CD14-positive monocyte (primary cell): ENCODE data around the gene POM121C. TPM values are rescaled to one million over a fixed set of nuclear protein-coding genes. Genes with fewer than 3 reads are reported as not detected.
"Not testable (repeated sequence)": the region's sequence is repeated elsewhere in the genome, so short reads cannot be mapped to it uniquely, and the experiment has no call there.

Source experiments
- DNase-seq, 3 donors: peaks; one replicate each; pipeline ENCODE4 v3.0.0-alpha.2; 2011 to 2022
- H2AFZ ChIP-seq: 2 replicates; pipeline ENCODE4 v1.6.0; 2012; ENCODE audit warnings: mild to moderate bottlenecking, low read depth, low read length, inconsistent platforms; ENCODE audit not compliant: insufficient read depth, poor library complexity, severe bottlenecking
- H3K27ac ChIP-seq, 2 donors: 1 replicate in 1 of 2; 2 replicates in 1 of 2; pipeline ENCODE4 v1.5.1; 2012 to 2013; ENCODE audit warnings: low read length in 2 of 2, control low read depth in 1 of 2, inconsistent platforms in 1 of 2, low read depth in 1 of 2, mild to moderate bottlenecking in 1 of 2
- H3K27me3 ChIP-seq, 2 donors: one replicate each; pipeline versions ENCODE4 v1.6.0 to v1.6.1; 2011 to 2013; ENCODE audit warnings: low read length in 2 of 2; ENCODE audit not compliant: control insufficient read depth in 2 of 2, insufficient read depth in 2 of 2
- H3K36me3 ChIP-seq, 2 donors: replicated peaks in 1 of 2; 1 replicate in 1 of 2; 2 replicates in 1 of 2; pipeline versions ENCODE4 v1.5.1 to v1.6.1; 2012 to 2013; ENCODE audit warnings: low read length in 2 of 2, control low read depth in 1 of 2, inconsistent platforms in 1 of 2, mild to moderate bottlenecking in 1 of 2; ENCODE audit not compliant: insufficient read depth in 2 of 2, control insufficient read depth in 1 of 2
- H3K4me1 ChIP-seq, 2 donors: 1 replicate in 1 of 2; 2 replicates in 1 of 2; pipeline versions ENCODE4 v1.5.1 to v1.6.1; 2012 to 2013; ENCODE audit warnings: low read length in 2 of 2, control low read depth in 1 of 2, inconsistent platforms in 1 of 2, mild to moderate bottlenecking in 1 of 2, moderate library complexity in 1 of 2; ENCODE audit not compliant: insufficient read depth in 2 of 2, control insufficient read depth in 1 of 2
- H3K4me2 ChIP-seq: replicated peaks from 2 replicates; pipeline ENCODE3; 2012; ENCODE audit warnings: low read length, moderate library complexity, mild to moderate bottlenecking; ENCODE audit not compliant: poor library complexity, severe bottlenecking; ENCODE audit errors: extremely low read depth
- H3K4me3 ChIP-seq, 3 experiments: fragments of 200-600 bp in 1 of 3; sonication (generic) in 1 of 3; replicated peaks in 1 of 3; 1 replicate in 2 of 3; 2 replicates in 1 of 3; pipeline ENCODE4 v1.5.1; 2011 to 2013; ENCODE audit warnings: low read length in 3 of 3, mild to moderate bottlenecking in 3 of 3, control low read depth in 2 of 3, low read depth in 2 of 3, inconsistent platforms in 1 of 3, moderate library complexity in 1 of 3
- H3K79me2 ChIP-seq: 2 replicates; pipeline ENCODE4 v1.6.0; 2012; ENCODE audit warnings: mild to moderate bottlenecking, control low read depth, inconsistent platforms, low read length, moderate library complexity; ENCODE audit not compliant: insufficient read depth
- H3K9ac ChIP-seq: 2 replicates; pipeline ENCODE4 v1.6.0; 2017; ENCODE audit warnings: low read length, mild to moderate bottlenecking; ENCODE audit not compliant: insufficient read depth, poor library complexity, severe bottlenecking
- H3K9me3 ChIP-seq, 2 donors: replicated peaks in 1 of 2; 1 replicate in 1 of 2; 2 replicates in 1 of 2; pipeline versions ENCODE4 v1.5.1 to v1.6.1; 2012 to 2013; ENCODE audit warnings: low read length in 2 of 2, control low read depth in 1 of 2; ENCODE audit not compliant: control insufficient read depth in 1 of 2, insufficient read depth in 1 of 2
- H4K20me1 ChIP-seq: 2 replicates; pipeline ENCODE4 v1.6.0; 2012; ENCODE audit warnings: mild to moderate bottlenecking, low read length, control low read depth, moderate library complexity; ENCODE audit not compliant: insufficient read depth
- H3K27ac Mint-ChIP-seq, 7 donors: one replicate each; pipeline ENCODE4 v1.8.0; 2020; ENCODE audit warnings: mild to moderate bottlenecking in 7 of 7, mixed read lengths in 7 of 7, moderate library complexity in 6 of 7, inconsistent platforms in 2 of 7
- H3K27me3 Mint-ChIP-seq, 3 donors: one replicate each; pipeline ENCODE4 v1.8.0; 2021 to 2022; ENCODE audit warnings: low read depth in 3 of 3, mild to moderate bottlenecking in 3 of 3, mixed read lengths in 3 of 3, moderate library complexity in 3 of 3, inconsistent platforms in 1 of 3
- H3K36me3 Mint-ChIP-seq, 2 donors: one replicate each; pipeline ENCODE4 v1.8.0; 2020; ENCODE audit warnings: mixed read lengths in 2 of 2, inconsistent platforms in 1 of 2, mild to moderate bottlenecking in 1 of 2
- H3K4me1 Mint-ChIP-seq: one replicate; pipeline ENCODE4 v1.8.0; 2020; ENCODE audit warnings: mild to moderate bottlenecking, mixed read lengths
- H3K4me3 Mint-ChIP-seq, 2 donors: one replicate each; pipeline ENCODE4 v1.8.0; 2020; ENCODE audit warnings: mild to moderate bottlenecking in 2 of 2, mixed read lengths in 2 of 2, moderate library complexity in 1 of 2
- H3K9me3 Mint-ChIP-seq, 7 donors: one replicate each; pipeline ENCODE4 v1.8.0; 2020 to 2022; ENCODE audit warnings: mixed read lengths in 7 of 7, mild to moderate bottlenecking in 6 of 7, moderate library complexity in 6 of 7, inconsistent platforms in 2 of 7
- WGBS: methylation state at CpG from one replicate; pipeline ENCODE4 v1.1.5; 2013; ENCODE audit warnings: missing lambda C conversion rate; ENCODE audit not compliant: insufficient coverage; 5-methylcytosine and 5-hydroxymethylcytosine counted together
- intact Hi-C, 2 donors: fragments of 100-400 bp; cut with micrococcal nuclease; formaldehyde crosslinking; loops; one replicate each; pipeline versions ENCODE4 v1.15.0 to v1.15.1; 2023
- polyA plus RNA-seq, 3 donors: library from polyadenylated mRNA; depleted of rRNA in 1 of 3; unstranded in 2 of 3; stranded (reverse) in 1 of 3; fragments of 300-500 nt in 2 of 3; fragments of >200 nt in 1 of 3; fragmentation: Illumina TruSeq in 2 of 3; gene quantifications; 1 replicate in 2 of 3; 2 replicates in 1 of 3; pipeline ENCODE4 v1.2.3, GENCODE V29; 2012 to 2021

POM121C gene
- polyA plus RNA-seq, 3 donors = 2.2 to 17.0 (median 3.9) TPM

- H3K27ac Mint-ChIP-seq, H3K4me1 Mint-ChIP-seq, H3K27me3 ChIP-seq, H3K27me3 Mint-ChIP-seq, H3K9me3 ChIP-seq, intact Hi-C loops, H3K9ac ChIP-seq, H3K4me2 ChIP-seq, H3K4me1 ChIP-seq, H4K20me1 ChIP-seq, H3K4me3 Mint-ChIP-seq, H3K27ac ChIP-seq, H3K79me2 ChIP-seq, H2AFZ ChIP-seq, DNase-seq, H3K4me3 ChIP-seq, H3K9me3 Mint-ChIP-seq: not testable (repeated sequence)
- H3K36me3 ChIP-seq = peaks cover 5 to 10% of the 10 kb centered on the region in 2 donors
- H3K36me3 Mint-ChIP-seq = peaks cover 16 to 35% of the 10 kb centered on the region in 2 donors
- no CpG with 5 or more reads among the region's 4 CpGs for WGBS
Observed at GRCh38 chr7:75509033-75509432, 22.9 kb upstream of the POM121C start.

GRCh38 chr7:75492020-75492419, 5.9 kb upstream of the POM121C start, which contains the start of gene SPDYE5:
SPDYE5 (plus strand) TSS chr7:75492320; CDS start chr7:75494048, 1,728 bp downstream.
- H2AFZ ChIP-seq, H3K4me1 ChIP-seq, H3K36me3 ChIP-seq, H3K27me3 Mint-ChIP-seq, H3K4me2 ChIP-seq, H3K4me1 Mint-ChIP-seq, H3K27ac Mint-ChIP-seq, H3K4me3 Mint-ChIP-seq, H3K4me3 ChIP-seq, H3K9me3 ChIP-seq, H3K27me3 ChIP-seq, H3K9me3 Mint-ChIP-seq, H3K27ac ChIP-seq, H4K20me1 ChIP-seq, H3K9ac ChIP-seq, H3K79me2 ChIP-seq, DNase-seq, intact Hi-C loops: not testable (repeated sequence)
- H3K36me3 Mint-ChIP-seq = peaks cover 5 to 11% of the 10 kb centered on the region in 2 donors
- WGBS = 80% methylated on average over 1 of the region's 6 CpGs

- H4K20me1 ChIP-seq, H3K36me3 ChIP-seq, H3K4me1 ChIP-seq, H3K79me2 ChIP-seq, DNase-seq, intact Hi-C loops, H3K27me3 Mint-ChIP-seq, H3K9me3 ChIP-seq, H3K27me3 ChIP-seq, H3K9me3 Mint-ChIP-seq: not testable (repeated sequence)
- Histone ChIP-seq H3K27ac (peak overlapping the region in 1 of 2 donors; percentile 53), H3K4me2 (peak overlapping the region; percentile 65), H3K9ac (peak overlapping the region; percentile 75), H2AFZ (peak overlapping the region; percentile 89), H3K4me3 (peak overlapping the region; percentile 45 to 91 (median 84))
- H3K4me3 Mint-ChIP-seq = peak overlapping the region; percentile 91 to 97
- WGBS = 0% methylated on average over 13 of the region's 32 CpGs
- H3K4me1 Mint-ChIP-seq = peaks cover 11% of the 10 kb centered on the region
- H3K27ac Mint-ChIP-seq = peak overlapping the region; percentile 58 to 88 (median 82)
- H3K36me3 Mint-ChIP-seq = peaks cover 10 to 13% of the 10 kb centered on the region in 2 donors
Observed at GRCh38 chr7:75485355-75485978, 632 bp downstream of the POM121C start.

GRCh38 chr7:75480313-75480712, 5.8 kb downstream of the POM121C start:
- H3K36me3 ChIP-seq, H3K4me3 Mint-ChIP-seq, H3K27me3 Mint-ChIP-seq, H3K27ac ChIP-seq, H3K4me1 Mint-ChIP-seq, H4K20me1 ChIP-seq, H3K79me2 ChIP-seq, intact Hi-C loops, H2AFZ ChIP-seq, H3K9me3 ChIP-seq, H3K4me3 ChIP-seq, H3K9me3 Mint-ChIP-seq, DNase-seq, H3K27ac Mint-ChIP-seq, H3K9ac ChIP-seq, H3K27me3 ChIP-seq, H3K4me1 ChIP-seq, H3K4me2 ChIP-seq: not testable (repeated sequence)
- H3K36me3 Mint-ChIP-seq = peaks cover 14 to 25% of the 10 kb centered on the region in 2 donors
